Epithelial cell of proximal tubule (primary cell): ENCODE results near the gene CRYGC. TPM values are rescaled to one million over a fixed set of nuclear protein-coding genes. Genes with fewer than 3 reads are reported as not detected.
"Not testable (repeated sequence)": the region's sequence is repeated elsewhere in the genome, so short reads cannot be mapped to it uniquely, and the experiment has no call there.

Experiments
- DNase-seq: peaks from one replicate; pipeline ENCODE4 v3.0.0-alpha.2; 2011; ENCODE audit warnings: low read depth
- H3K4me3 ChIP-seq: 2 replicates; pipeline ENCODE4 v1.5.1; 2011; ENCODE audit warnings: low read depth, mild to moderate bottlenecking, low read length
- CTCF ChIP-seq: conservative IDR thresholded peaks from 2 replicates; pipeline ENCODE4 v1.5.1; 2012; ENCODE audit warnings: low read depth, mild to moderate bottlenecking, low read length
- total RNA-seq: library from RNA; depleted of rRNA; stranded (reverse); fragments of >200 nt; gene quantifications from 2 replicates; pipeline ENCODE4 v1.2.3, GENCODE V29; 2015

The CRYGC gene
- total RNA-seq, 1 donor from 2014 or later = not detected

GRCh38 chr2:208125251-208125650 lies 4.4 kb downstream of the CRYGC start:
- TF ChIP-seq CTCF = no peak
- DNase-seq = no peak
- no peak overlapping the region for H3K4me3 ChIP-seq

GRCh38 chr2:208124013-208124715 lies 5.5 kb downstream of the CRYGC start, which contains the start of gene CRYGD:
Gene CRYGD, minus strand, starts transcription at chr2:208124524. Its CDS starts 51 bp downstream, at chr2:208124473.
- H3K4me3 ChIP-seq = peak within 1 kb of the TSS; percentile 14
- not testable (repeated sequence) for DNase-seq

- TF ChIP-seq CTCF = no peak
- no peak for DNase-seq
- H3K4me3 ChIP-seq = no peak overlapping the region
Measured at GRCh38 chr2:208122248-208122647, 7.4 kb downstream of the CRYGC start.

GRCh38 chr2:208118918-208119317 lies 10.7 kb downstream of the CRYGC start:
- TF ChIP-seq CTCF = no peak
- DNase-seq = no peak
- no peak overlapping the region for H3K4me3 ChIP-seq

GRCh38 chr2:208117390-208117789 lies 12.2 kb downstream of the CRYGC start:
- DNase-seq = not testable (repeated sequence)

GRCh38 chr2:208112969-208113368 lies 16.7 kb downstream of the CRYGC start:
- H3K4me3 ChIP-seq = no peak overlapping the region
- TF ChIP-seq CTCF = no peak
- no peak for DNase-seq

More at GRCh38 chr2:208117390-208117789, 12.2 kb downstream of the CRYGC start:
- not testable (repeated sequence) for H3K4me3 ChIP-seq

GRCh38 chr2:208112273-208112745 lies 17.3 kb downstream of the CRYGC start:
- not testable (repeated sequence) for H3K4me3 ChIP-seq, DNase-seq

GRCh38 chr2:208103616-208104015 lies 26.0 kb downstream of the CRYGC start:
- DNase-seq = no peak
- no peak for TF ChIP-seq CTCF
- no peak overlapping the region for H3K4me3 ChIP-seq
